NCI-H2227 treated with DMSO at 0.1 percent for 48 hours (cell line): Measurements from ENCODE around the gene PIK3CB.
"Not testable (repeated sequence)": the region's sequence is repeated elsewhere in the genome, so short reads cannot be mapped to it uniquely, and the experiment has no call there.

Source experiments
- DNase-seq: peaks from one replicate; lab custom pipeline; 2025; lab: John Stamatoyannopoulos, UW

Gene PIK3CB

DNA sequence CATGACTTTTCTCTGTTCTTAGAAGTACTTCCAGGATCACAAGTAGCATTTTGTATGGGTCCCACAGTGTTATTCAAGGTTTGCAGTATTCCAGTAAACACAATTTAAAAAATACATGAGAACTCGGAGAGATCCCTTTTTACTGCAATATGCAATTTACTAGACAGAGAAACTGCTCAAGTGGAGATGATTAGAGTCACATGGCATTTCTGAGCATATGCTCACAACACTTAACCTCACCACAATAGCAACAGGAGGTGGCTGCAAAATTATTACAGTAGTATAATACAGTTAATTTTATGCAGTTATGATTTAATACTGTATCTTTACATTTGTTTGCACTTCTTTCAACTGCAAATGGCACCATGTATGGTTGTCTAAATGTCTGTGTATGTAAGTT, 87.5 kb downstream of the PIK3CB start:
- peak; percentile 73 for DNase-seq

DNA sequence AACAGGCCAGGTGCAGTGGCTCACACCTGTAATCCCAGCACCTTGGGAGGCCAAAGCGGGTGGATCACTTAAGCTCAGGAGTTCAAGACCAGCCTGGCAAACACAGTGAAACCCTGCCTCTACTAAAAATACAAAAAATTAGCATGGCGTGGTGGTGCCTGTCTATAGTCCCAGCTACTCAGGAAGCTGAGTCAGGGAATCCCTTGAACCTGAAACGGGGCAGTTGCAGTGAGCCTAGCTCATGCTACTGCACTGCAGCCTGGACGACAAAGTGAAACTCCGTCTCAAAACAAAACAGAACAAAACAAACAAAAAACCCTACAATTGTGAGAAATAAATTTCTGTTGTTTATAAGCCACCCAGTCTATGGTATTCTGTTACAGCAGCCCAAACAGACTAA, 94.7 kb downstream of the PIK3CB start:
- DNase-seq, result no peak

DNA sequence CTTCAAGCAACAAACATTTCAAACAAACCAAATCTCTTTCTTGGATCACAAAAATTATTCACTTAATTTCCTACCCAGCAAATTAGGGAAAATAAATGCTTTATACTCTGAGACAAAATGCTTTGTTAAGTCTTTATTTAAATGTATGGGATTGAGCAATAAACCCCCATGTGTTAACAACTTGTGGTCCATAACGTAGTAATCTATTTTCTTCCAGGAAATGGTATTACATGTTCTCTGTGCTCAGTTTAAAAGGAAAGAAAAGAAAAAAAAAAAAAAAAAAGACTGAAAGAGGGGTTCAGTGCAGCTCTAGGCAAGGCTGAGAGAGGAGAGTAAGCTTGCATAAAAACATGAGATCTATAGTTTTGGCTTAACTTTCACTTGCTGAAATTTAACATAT, 102.3 kb downstream of the PIK3CB start:
- DNase-seq, result no peak

DNA sequence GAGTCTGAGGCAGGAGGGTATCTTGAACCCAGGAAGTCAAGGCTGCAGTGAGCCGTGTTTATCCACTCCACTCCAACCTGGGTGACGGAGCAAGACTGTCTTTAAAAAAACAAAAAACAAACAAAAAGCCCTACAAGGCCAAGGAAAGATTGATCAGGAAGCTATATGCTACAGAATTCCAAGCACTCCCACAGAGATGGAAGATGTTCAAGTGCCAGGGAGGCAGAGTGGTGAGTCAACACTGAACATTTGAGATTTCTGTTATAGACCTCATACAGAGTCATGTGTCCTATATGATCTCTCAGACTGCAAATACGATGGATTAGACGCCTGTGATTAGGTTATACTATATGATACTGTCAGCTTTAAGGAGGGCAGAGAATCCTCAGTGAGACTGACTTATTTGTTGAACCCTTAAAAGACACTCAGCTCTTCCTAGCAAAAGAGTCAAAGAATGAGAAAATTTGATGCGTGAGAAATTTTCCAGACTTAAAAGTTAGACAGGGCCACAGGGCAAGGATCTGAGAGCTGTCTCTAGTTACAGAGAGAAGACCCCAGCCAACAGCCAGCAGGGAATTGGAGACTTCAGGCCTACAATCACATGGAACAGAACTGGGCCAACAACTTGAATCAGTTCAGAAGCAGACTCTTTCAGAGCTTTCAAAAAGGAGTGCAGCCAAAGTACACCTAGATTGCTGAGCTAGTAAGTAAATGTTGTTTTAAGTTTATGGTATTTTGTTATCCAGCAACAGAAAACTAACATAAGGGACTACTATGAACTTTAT, 107.6 kb downstream of the PIK3CB start:
- no peak for DNase-seq

DNA sequence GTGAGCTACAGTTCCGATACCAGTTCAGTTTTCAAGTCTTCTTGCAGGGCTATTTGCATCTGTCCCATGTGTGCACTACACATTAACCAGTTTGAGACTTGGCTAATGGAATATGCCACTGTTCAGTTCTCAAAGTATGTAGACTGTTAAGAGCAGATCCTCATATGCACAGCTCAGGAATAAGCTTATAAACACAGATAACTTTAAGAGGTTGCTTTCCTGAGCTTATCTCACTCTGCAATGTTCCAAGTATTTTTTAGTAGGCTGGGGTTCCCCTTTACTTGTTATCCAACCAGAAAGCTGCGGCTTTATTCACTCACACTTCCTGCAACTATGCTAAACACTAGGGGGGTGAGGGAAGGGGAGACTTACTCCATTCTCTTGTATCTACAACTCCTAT, 108.7 kb downstream of the PIK3CB start:
- not testable (repeated sequence) for DNase-seq

DNA sequence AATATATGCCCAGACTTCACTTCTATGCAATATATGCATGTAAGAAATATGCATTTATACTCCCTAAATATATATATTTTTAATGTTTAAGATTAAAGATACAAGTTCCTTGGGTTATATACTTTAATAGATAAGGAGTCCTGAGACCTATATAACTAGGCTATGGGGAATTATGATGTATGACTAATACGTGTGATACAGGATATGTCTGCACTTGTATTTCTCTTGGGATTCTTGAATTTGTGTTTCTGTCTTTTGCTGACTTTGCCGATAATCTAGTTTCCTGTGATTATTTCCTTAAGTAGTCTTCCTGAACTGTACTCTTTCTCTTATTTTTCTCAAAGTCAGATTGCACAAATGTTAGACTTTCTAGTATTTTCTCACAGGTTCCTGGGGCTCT, 109.6 kb downstream of the PIK3CB start:
- no peak for DNase-seq

DNA sequence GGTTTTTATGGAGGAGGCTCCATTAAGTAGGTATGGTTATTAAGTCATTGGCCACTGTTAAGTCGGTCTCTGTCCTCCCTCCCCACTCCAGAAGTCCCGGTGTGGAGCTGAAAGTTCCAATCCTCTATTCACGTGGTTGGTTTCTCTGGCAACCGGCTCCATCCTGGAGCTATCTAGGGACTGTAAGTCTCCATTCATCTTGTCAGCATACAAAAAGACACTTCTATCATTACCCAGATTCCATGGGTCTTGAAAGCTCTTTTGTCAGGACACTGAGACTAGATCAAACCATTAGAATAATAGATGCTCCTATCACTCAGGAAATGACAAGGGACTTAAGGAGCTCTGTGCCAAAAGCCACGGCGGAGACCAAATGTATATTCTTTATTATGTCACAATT, 110.3 kb downstream of the PIK3CB start:
- no peak for DNase-seq

DNA sequence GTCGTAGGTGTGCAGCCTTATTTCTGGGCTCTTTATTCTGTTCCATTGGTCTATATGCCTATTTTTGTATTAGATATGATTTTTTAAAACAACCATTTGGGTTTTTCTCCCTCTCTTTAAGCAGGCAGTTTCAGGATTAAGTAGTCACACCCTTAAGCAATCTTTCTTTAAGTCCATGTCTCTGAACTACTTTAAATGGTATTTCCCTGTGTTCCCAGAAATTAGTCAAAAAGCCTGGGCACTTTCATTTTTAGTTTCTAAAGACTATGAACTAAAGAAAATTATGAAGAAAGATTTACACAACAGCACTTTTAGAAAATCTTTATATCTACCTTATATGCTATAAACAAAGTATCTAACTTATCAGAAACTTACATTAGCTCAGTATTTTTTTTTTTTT, 115.9 kb downstream of the PIK3CB start:
- DNase-seq, result no peak

DNA sequence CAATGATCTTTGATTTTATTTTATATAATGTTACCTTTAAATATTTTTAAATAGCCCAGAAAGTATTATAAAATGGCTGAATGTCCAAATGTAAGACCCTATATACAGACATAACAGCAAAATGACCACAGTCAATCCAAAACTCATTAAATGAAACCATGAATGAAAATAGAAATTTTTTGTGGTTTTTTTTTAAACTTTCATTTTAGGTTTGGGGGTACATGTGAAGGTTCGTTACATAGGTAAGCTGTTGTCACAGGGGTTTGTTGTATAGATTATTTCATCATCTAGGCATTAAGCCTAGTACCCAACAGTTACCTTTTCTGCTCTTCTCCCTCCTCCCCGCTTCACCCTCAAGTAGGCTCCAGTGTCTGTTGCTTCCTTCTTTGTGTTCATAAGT, 117.4 kb downstream of the PIK3CB start:
- no peak for DNase-seq

DNA sequence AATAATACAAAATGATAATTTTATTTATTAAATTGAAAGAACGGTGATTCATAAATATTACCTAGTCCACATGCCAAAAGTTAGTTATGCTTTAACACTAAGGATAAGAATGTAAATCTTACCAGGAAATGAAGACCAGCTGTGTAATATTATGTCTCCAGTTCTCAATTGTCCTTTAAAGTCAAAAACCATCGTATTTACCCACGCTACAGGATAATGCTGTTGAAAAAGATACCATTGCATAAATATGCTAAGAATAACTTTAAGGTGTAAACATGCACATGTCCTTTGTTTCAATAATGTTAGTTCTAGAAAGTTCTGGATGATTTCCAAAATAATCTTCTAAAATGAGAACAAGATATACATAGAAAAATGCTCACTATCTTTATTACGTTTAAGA, 122.6 kb downstream of the PIK3CB start:
- DNase-seq, result no peak

DNA sequence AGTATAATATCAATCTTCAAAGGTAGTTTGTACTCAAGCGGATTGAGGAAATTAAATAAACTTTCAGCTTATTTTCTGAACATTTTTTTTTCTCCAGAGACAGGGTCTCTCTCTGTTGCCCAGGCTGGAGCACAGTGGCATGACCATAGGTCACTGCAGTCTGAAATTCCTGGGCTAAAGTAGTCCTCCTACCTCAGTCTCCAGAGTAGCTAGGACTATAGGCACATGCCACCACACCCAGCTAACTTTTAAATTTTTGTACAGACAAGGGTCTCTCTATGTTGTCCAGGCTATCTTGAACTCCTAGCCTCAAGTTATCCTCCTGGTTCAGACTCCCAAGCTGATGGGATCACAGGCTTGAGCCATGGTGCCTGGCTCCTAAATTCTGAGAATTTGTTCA, 129.1 kb downstream of the PIK3CB start:
- DNase-seq, result no peak

DNA sequence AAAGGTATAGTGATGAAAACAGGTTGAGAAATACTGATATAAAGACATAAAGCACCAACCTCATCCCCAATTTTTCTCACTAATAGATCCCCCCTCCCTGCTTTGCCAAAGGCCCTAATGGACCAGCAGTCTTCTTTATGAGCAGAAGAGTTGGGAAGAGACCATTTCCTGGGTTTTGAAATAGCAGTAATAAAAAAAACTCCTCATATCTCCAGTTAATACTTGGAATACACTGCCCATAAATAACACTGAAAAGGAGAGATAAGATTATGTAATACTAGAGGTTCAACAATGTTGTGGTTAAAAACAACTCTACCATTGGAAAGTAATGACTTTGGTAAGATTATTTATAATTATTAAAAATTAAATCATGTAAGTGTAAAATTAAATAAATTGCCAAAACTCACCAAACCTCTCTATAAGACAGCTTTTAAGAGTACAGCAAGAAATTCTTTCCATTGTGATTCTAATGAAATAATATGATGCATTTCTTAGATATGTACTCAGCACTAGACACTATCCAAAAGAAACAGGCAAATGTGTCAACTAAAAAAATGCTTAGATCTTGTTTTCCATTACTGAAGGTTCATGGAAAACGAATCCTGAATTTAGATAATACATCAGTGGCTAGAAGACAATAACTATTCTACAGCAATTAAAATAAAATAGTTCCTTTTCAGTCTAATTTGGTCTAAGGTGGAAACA, 137.9 kb downstream of the PIK3CB start:
- no peak for DNase-seq

DNA sequence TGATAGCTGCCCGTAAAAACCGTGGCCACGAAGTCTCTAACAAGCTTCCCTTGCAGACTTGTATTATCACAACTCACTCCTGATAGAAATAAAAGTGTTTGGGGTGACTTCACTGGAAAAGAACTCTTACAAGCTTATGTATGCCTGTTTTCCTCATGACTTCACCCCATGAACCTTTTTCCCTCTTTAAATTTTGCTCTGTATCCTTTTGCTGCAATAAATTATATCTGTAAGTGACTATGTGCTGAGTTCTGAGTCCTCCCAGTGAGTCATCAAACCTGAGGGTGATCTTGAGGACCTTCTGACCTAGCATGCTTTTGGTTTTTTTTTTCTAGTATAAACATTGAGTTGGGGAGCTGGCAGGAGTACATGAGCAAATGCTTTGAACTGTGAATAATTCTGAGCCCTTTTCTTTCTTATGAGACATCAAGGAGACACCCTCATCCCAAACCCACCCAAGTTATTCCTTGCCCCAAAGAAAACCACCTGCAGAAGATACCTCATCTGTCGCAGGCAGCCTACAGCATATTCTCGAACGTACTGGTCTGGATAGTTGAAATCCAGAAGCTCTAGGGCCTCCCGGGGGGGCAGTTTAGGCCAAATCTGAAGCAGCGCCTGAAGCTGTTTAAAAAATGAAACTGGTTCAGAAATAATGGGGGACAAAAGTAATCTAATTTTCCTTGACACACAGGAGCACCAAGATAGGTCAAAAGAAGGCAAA, 140.3 kb downstream of the PIK3CB start:
- DNase-seq, result no peak

DNA sequence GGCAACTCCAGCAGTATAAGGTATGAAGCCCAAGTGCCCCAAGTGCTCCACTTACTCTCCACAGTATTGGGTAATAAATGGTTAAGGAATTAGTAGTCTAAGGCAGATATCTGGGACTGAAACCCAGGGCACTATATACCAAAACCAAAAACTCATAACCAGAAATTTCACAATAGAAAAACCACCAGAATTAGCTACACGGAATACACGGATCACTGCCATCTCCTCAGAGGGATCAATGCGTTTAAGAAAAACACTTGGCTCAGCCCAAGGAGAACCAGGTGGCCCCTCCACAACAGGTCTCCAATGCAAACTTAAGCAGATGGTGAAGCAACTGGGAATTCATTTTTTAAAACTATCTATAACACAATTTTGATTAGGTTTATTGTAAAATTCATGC, 142.6 kb downstream of the PIK3CB start:
- DNase-seq, result no peak

DNA sequence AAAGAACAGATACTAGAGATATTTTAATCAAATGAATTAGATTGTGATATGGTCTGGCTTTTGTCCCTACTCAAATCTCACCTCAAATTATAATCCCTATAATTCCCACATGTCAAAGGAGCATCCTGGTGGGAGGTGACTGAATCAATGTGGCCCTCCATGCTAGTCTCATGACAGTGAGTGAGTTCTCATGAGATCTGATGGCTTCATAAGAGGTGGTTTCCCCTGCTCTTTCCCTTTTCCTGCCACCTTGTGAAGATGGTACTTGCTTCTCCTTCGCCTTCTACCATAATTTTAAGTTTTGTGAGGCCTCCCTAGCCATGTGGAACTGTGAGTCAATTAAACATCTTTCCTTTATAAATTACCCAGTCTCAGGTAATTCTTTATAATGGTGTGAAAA, 143.4 kb downstream of the PIK3CB start:
- no peak for DNase-seq

DNA sequence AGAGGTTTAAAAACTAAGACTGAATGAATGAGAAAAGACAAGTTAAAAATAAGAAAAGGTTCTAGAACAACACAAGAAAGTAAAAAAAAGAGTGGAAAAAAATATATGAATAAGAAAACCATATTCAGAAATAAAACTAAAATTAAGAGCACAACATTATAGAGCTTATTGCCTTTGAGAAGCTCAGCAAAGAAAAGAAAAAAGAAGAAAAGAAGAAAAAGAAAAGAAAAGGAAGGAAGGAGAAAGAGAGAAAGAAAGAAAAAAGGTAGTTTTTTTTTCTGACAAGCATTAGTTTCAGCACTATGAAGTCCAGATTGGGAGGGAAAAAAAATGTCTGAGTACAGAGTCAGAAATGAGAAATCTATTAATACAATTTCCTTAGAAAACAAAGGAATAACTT, 144.7 kb downstream of the PIK3CB start:
- DNase-seq, result no peak

DNA sequence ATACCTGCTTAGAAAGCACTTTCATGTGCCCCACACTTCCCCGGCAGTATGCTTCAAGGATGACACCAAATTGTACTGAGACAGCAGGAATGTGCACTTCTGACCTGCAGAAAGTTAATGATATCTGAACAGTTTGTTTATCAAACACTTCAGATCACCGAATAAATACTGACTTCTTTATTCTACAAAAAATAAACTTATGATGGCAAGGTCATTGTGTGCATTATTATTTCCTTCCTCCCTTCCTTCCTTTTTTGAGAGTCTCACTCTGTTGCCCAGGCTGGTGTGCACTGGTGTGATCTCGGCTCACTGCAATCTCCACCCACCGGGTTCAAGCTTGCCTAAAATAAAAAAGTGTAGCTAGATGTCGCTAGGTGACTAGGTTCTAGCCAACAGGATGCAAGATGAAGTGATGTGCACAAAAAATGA, 145.8 kb downstream of the PIK3CB start:
- no peak for DNase-seq

DNA sequence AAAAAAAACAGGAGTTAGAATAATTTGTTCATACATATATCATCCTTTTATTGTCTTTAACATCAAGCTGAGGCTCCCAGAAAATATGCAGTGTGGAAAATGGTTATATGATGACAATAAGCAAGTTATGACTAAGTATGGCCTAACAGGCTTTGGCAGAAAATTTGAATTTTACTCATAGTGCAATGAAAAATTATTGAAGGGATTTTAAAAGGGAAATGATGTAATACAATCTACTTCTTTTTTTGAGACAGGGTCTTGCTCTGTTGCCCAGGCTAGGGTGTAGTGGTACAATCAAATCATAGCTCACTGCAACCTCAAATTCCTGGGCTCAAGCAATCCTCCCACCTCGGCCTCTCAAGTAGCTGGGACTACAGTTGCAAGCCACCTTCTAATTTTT, 147.5 kb downstream of the PIK3CB start:
- DNase-seq, result no peak

DNA sequence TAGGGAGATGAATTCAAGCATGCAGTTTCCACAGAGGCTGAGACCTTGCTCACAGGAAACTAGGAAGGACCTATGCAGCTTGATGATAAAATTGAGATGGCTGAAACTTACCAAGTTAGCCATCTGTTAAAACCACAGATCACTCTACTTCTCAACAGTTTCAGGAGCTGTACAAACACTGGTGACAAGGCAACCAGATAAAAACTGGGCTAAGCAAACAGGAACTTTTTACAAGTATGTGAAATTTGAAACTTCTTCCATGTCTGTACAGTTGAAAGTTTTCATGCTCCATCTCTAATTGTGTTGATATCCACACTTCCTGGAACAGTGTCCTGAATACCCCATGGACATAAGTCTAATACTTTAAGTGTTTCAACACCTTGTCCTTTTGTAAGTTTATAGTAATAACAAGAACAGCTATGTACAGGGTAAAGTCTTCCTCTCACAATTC, 147.9 kb downstream of the PIK3CB start:
- DNase-seq, result no peak

DNA sequence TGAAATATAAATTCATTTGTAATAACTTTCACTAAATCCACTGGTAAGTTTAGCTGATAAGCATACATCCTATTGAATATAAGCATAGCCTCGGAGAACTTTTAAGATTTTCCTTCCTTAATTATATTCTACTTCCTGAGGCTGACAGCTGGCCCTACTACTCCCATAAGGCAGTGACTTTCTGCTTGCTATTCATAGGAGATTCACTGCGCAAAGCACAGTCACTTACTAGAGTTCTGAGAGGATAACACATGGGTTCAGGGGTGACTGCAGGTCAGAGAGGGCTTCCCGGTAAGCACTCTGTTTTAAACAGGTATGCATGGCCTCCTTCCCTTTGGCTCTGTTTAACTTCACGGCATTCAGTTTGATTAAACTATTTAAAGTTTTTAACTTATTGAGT, 150.3 kb downstream of the PIK3CB start:
- DNase-seq, result no peak

DNA sequence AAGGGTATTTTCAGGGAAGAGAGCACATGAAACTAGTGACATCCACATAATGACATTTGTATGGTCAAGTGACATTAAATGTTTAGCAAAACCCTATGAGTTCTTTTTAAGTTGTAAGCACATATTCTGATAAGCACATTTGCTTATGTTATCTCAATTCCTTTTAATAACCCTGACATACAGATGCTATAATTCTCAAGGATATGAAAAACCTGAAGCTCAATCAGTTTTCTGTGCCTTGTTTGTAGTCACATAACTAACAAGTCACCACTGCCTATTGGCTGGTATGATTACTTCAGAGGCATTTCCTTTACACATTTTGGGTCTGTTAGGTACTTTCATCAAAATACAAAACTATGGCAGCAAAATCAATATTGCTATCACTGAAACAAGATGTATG, 152.1 kb downstream of the PIK3CB start:
- DNase-seq, result no peak

DNA sequence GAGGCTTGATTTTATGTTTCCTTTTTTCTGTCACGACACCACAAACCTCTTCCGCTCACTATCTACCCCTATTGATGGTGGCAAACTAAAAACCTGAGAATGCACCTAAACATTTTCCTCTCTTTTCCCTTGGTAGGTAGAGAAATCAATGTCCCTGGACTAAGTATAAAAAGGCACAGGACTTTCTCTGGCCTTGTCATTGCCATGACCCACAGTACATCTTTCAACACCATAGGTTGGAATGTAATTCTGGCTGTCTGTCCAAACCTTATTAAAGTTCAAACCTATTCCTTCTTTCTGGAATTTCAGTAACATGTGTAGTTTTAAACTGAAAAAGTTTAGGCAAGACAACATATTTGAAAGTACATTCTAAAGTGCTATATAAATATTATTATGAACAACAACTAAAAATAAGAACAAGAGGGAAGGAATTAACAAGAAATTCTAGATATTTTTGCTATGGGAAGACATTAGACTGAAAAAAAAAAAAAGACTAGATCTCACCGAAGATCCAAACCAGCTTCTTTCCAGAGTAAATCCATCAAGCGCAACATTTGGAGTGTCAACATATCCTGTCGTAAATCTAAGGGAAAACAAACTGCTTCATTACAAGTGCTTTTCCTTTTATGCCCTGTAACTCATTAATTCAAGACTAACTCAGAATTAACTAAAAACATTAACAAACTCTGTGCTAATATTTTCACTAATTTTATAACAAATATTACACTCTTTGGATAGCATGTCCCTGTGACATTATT, 153.1 kb downstream of the PIK3CB start:
- no peak for DNase-seq
